ENCODE measurements around the gene SLCO3A1.

DNA sequence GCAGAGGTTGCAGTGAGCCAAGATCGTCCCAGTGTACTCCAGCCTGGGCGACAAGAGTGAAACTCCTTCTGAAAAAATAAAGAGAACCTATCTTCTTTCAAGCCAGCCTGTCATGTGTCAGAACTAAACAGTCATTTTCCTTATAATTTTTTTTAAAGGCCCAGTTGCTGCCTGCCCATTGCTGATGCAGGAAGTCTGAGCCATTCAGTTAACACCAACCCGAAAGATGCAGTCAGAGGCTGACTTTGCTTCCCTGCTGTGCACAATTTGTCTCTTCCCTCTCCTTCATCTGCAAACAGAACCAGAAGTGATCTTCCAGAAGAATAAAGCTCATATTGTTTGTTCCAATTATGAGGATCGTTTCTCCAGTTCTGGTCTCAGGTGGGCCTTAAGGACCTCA, 220.6 kb downstream of the SLCO3A1 start:
- TF ChIP-seq, protein P1, sequence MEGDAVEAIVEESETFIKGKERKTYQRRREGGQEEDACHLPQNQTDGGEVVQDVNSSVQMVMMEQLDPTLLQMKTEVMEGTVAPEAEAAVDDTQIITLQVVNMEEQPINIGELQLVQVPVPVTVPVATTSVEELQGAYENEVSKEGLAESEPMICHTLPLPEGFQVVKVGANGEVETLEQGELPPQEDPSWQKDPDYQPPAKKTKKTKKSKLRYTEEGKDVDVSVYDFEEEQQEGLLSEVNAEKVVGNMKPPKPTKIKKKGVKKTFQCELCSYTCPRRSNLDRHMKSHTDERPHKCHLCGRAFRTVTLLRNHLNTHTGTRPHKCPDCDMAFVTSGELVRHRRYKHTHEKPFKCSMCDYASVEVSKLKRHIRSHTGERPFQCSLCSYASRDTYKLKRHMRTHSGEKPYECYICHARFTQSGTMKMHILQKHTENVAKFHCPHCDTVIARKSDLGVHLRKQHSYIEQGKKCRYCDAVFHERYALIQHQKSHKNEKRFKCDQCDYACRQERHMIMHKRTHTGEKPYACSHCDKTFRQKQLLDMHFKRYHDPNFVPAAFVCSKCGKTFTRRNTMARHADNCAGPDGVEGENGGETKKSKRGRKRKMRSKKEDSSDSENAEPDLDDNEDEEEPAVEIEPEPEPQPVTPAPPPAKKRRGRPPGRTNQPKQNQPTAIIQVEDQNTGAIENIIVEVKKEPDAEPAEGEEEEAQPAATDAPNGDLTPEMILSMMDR (IDR thresholded peaks at IDR 0.05; ENCODE audit: low read depth, low read length): no peak
- TF ChIP-seq EZH2phosphoT487 (IDR thresholded peaks at IDR 0.05; ENCODE audit: low read depth): no peak
